Measurements from ENCODE around the gene SH2D4B. TPM values are rescaled to one million over a fixed set of nuclear protein-coding genes. Genes with fewer than 3 reads are reported as not detected.

SH2D4B gene
- total RNA-seq, 1 experiment from 2014 or later, result not detected

- CTCF ChIA-PET, result no interaction called here
These were observed 24.6 kb upstream of the SH2D4B start for GRCh38 chr10:80513106-80513505.

GRCh38 chr10:80515511-80515910 is 22.2 kb upstream of the SH2D4B start:
- H3K79me2 ChIP-seq (ENCODE audit: low read length), result no peaks in the 10 kb centered on the region
- H3F3A ChIP-seq (ENCODE audit: low read length, unreplicated experiment), result no peaks in the 10 kb centered on the region
- H4K20me1 ChIP-seq (ENCODE audit: low read length), result no peaks in the 10 kb centered on the region
- ChIA-PET POLR2A (ENCODE audit: unreplicated experiment) (no interaction called here), CTCF (no interaction called here)
- H3K4me3 ChIP-seq (ENCODE audit: low read length), result no peak overlapping the region
- intact Hi-C loops (cut with micrococcal nuclease), result no loop called here
- TF ChIP-seq EZH2phosphoT487 (IDR thresholded peaks at IDR 0.05; ENCODE audit: borderline replicate concordance, low read length) (no peak), EZH2 (IDR thresholded peaks at IDR 0.05; ENCODE audit: low read length, unreplicated experiment) (no peak), CTCF (conservative IDR thresholded peaks at IDR 0.05; ENCODE audit: low read depth, low read length) (no peak)
- ATAC-seq (no peak), DNase-seq (no peak)
- no peaks in the 10 kb centered on the region for H3K9me2 ChIP-seq (replicated peaks; ENCODE audit: low read length)
- H3K9ac ChIP-seq (ENCODE audit: low read length), result no peak overlapping the region
- H3K27ac ChIP-seq (ENCODE audit: low read length), result no peak overlapping the region
- BruUV-seq (replicated peaks), result no TSS peak
- no peaks in the 10 kb centered on the region for H3K36me3 ChIP-seq (ENCODE audit: low read depth, low read length)
- no peak overlapping the region for H3K4me2 ChIP-seq (ENCODE audit: low read length)
- no peaks in the 10 kb centered on the region for H3K27me3 ChIP-seq (ENCODE audit: low read length)
- H3K9me3 ChIP-seq (ENCODE audit: low read length), result no peaks in the 10 kb centered on the region
- H3K4me1 ChIP-seq (ENCODE audit: insufficient read depth, low read length), result no peaks in the 10 kb centered on the region
- H2AFZ ChIP-seq (ENCODE audit: low read length), result no peak overlapping the region

More at GRCh38 chr10:80513106-80513505, 24.6 kb upstream of the SH2D4B start:
- Histone ChIP-seq H3K27ac (ENCODE audit: low read length) (no peak overlapping the region), H3K4me3 (ENCODE audit: low read length) (no peak overlapping the region), H3K4me1 (ENCODE audit: insufficient read depth, low read length) (no peaks in the 10 kb centered on the region), H3K79me2 (ENCODE audit: low read length) (no peaks in the 10 kb centered on the region), H4K20me1 (ENCODE audit: low read length) (no peaks in the 10 kb centered on the region), H3K36me3 (ENCODE audit: low read depth, low read length) (no peaks in the 10 kb centered on the region), H3F3A (ENCODE audit: low read length, unreplicated experiment) (no peaks in the 10 kb centered on the region), H3K4me2 (ENCODE audit: low read length) (no peak overlapping the region), H3K9me2 (replicated peaks; ENCODE audit: low read length) (no peaks in the 10 kb centered on the region), H3K27me3 (ENCODE audit: low read length) (no peaks in the 10 kb centered on the region), H3K9ac (ENCODE audit: low read length) (no peak overlapping the region), H2AFZ (ENCODE audit: low read length) (no peak overlapping the region), H3K9me3 (ENCODE audit: low read length) (no peaks in the 10 kb centered on the region)
- no peak for ATAC-seq
- no peak for DNase-seq
- TF ChIP-seq EZH2phosphoT487 (IDR thresholded peaks at IDR 0.05; ENCODE audit: borderline replicate concordance, low read length), result no peak
- TF ChIP-seq EZH2 (IDR thresholded peaks at IDR 0.05; ENCODE audit: low read length, unreplicated experiment), result no peak
- TF ChIP-seq CTCF (conservative IDR thresholded peaks at IDR 0.05; ENCODE audit: low read depth, low read length), result no peak
- intact Hi-C loops (cut with micrococcal nuclease), result no loop called here
- BruUV-seq (replicated peaks), result no TSS peak
- POLR2A ChIA-PET (ENCODE audit: unreplicated experiment), result no interaction called here

- Histone ChIP-seq H3K27me3 (ENCODE audit: low read length) (no peaks in the 10 kb centered on the region), H2AFZ (ENCODE audit: low read length) (no peak overlapping the region), H3K9me3 (ENCODE audit: low read length) (no peaks in the 10 kb centered on the region), H3K9me2 (replicated peaks; ENCODE audit: low read length) (no peaks in the 10 kb centered on the region), H3K79me2 (ENCODE audit: low read length) (no peaks in the 10 kb centered on the region), H3K4me3 (ENCODE audit: low read length) (no peak overlapping the region), H4K20me1 (ENCODE audit: low read length) (no peaks in the 10 kb centered on the region), H3K4me1 (ENCODE audit: insufficient read depth, low read length) (no peaks in the 10 kb centered on the region), H3F3A (ENCODE audit: low read length, unreplicated experiment) (no peaks in the 10 kb centered on the region), H3K36me3 (ENCODE audit: low read depth, low read length) (no peaks in the 10 kb centered on the region), H3K4me2 (ENCODE audit: low read length) (no peak overlapping the region), H3K27ac (ENCODE audit: low read length) (no peak overlapping the region), H3K9ac (ENCODE audit: low read length) (no peak overlapping the region)
- BruUV-seq (replicated peaks), result no TSS peak
- intact Hi-C loops (cut with micrococcal nuclease), result no loop called here
- DNase-seq, result no peak
- ATAC-seq, result no peak
- ChIA-PET POLR2A (ENCODE audit: unreplicated experiment) (no interaction called here), CTCF (no interaction called here)
- TF ChIP-seq EZH2 (IDR thresholded peaks at IDR 0.05; ENCODE audit: low read length, unreplicated experiment) (no peak), CTCF (conservative IDR thresholded peaks at IDR 0.05; ENCODE audit: low read depth, low read length) (no peak), EZH2phosphoT487 (IDR thresholded peaks at IDR 0.05; ENCODE audit: borderline replicate concordance, low read length) (no peak)
These were observed 21.8 kb upstream of the SH2D4B start for GRCh38 chr10:80515941-80516340.

All from PC-3 (cell line).